DND-41 (cell line): ENCODE data around the gene MYOM1.

Experiments used
- CTCF ChIP-seq: IDR thresholded peaks from 2 replicates; pipeline ENCODE4 v1.5.1; 2012; ENCODE audit warnings: borderline replicate concordance, low read length, moderate library complexity, mild to moderate bottlenecking; ENCODE audit not compliant: poor library complexity, severe bottlenecking; ENCODE audit errors: extremely low read depth
- EZH2 ChIP-seq: IDR thresholded peaks from 3 replicates; pipeline ENCODE4 v1.6.1; 2012; ENCODE audit warnings: borderline replicate concordance, low read depth, mild to moderate bottlenecking, moderate library complexity, low read length, inconsistent platforms; ENCODE audit not compliant: severe bottlenecking

DNA sequence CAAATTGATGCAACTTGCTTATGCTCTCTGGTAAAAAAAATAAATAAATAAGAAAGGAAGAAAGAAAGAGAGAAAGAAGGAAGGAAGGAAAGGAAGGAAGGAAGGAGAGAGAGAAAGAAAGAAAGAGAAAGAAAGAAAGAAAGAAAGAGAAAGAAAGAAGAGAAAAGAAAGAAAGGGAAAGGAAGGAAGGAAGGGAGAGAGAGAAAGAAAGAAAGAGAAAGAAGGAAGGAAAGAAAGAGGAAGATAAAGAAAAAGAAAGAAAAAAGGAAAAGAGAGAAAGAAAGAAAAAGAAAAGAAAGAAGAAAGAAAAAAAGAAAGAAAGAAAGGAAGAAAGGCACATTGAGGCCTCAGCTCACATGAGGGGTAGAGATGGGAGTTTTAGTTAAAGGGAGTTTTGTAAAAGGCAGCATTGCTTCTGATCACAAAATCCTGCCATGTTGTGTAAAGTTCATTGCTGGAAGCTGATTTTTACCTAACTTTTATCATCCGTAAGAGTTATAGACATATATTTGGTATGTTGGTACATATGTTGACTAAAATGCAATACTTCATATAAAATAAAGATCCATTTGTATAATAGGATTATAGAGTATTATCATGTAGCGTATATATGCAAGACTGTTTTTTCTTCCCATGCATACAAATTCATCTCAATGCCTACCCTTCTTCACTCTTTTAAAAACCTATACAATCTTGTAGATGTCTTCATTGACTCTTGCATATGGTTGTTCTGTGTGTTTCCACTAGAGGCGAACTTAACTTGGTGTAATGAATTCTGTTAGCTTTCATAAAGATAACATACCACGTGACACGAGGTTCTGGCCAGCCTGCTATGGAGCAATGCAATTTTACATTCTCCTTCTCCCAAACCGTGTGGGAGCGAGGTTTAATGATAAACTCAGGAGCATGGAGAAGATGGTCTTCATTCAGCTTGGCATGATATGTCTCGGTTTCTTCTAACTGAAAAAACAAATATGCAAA, 32.8 kb downstream of the MYOM1 start:
- TF ChIP-seq CTCF, result no peak
- TF ChIP-seq EZH2, result no peak
